ENCODE measurements around the gene NPB. TPM values are rescaled to one million over a fixed set of nuclear protein-coding genes. Genes with fewer than 3 reads are reported as not detected.

Gene NPB
- total and polyA plus RNA-seq, 2 donors (not counting 1 experiment from before 2014, with no cell fraction given): 0.31 to 0.83 TPM

DNA sequence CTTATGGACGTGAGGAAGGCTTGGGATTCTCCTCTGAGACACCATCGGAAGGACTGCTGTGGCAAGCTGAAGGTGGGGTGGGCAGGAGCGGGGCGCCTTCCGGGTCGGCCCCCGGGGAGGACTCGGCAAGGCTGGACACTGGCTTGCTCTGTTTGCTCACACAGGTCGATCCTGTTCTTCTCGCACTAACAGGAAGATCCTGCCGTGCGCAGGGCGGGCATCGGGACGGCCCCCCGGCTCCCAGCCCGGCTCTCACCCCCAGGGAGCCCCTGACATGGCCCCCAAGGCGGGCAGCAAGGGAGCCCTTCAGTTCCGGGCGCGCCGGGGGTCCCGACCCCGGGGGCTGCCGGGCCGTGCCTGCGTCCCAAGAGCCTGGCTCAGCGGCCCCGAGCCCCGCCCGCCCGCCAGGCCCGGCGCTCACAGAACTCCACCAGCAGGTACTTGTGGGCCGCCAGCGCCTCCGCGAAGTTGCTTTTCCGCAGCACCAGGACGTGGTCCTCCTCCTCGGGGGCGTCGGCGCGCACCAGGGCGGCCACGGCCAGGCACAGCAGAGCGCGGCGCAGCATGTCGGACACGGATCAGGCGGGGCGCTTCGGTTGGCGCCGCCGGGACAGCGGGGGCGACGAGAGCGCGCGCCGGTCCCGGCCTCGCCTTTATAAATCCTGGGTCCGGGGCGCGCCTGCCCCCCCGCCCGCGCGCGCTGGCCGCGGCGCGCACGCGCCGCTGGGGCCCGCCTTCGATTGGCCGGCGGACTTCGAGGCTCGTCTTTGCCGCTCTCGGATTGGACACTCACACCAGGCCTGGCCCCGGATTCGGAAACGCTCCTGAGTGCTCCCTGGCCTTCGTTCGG is 41.9 kb upstream of the NPB start, which contains the start of gene P4HB:
P4HB (minus strand) TSS at position 630 of the 850 bp plus-strand sequence; CDS start at position 566, 64 bp downstream.
- TF ChIP-seq, protein P1, sequence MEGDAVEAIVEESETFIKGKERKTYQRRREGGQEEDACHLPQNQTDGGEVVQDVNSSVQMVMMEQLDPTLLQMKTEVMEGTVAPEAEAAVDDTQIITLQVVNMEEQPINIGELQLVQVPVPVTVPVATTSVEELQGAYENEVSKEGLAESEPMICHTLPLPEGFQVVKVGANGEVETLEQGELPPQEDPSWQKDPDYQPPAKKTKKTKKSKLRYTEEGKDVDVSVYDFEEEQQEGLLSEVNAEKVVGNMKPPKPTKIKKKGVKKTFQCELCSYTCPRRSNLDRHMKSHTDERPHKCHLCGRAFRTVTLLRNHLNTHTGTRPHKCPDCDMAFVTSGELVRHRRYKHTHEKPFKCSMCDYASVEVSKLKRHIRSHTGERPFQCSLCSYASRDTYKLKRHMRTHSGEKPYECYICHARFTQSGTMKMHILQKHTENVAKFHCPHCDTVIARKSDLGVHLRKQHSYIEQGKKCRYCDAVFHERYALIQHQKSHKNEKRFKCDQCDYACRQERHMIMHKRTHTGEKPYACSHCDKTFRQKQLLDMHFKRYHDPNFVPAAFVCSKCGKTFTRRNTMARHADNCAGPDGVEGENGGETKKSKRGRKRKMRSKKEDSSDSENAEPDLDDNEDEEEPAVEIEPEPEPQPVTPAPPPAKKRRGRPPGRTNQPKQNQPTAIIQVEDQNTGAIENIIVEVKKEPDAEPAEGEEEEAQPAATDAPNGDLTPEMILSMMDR (conservative IDR thresholded peaks at IDR 0.05 in 1 of 2, IDR thresholded peaks at IDR 0.05 in 1 of 2; ENCODE audit: low read depth in 1 of 2, low read length in 2 of 2): no peak
- TF ChIP-seq EZH2 (IDR thresholded peaks at IDR 0.05; ENCODE audit: low read length, missing control alignments): no peak
- H3K4me3 ChIP-seq (replicated peaks in 1 of 4; ENCODE audit: control extremely low read depth in 1 of 4, insufficient read depth in 1 of 4, low read depth in 3 of 4, low read length in 4 of 4): peak within 1 kb of the TSS; percentile 77 to 100 (median 97)
- H3K4me2 ChIP-seq (ENCODE audit: extremely low read depth, insufficient read depth, low read length): peak within 1 kb of the TSS; percentile 100
- peaks cover 23% of the 10 kb centered on the region for H3K4me1 ChIP-seq (ENCODE audit: control insufficient read depth, extremely low read depth, insufficient read depth, low read length)
- H3K9ac ChIP-seq (ENCODE audit: insufficient read depth, low read length): peak within 1 kb of the TSS; percentile 97
- peaks cover 75% of the 10 kb centered on the region for H3K79me2 ChIP-seq (ENCODE audit: control insufficient read depth, insufficient read depth, low read length)
- peak within 1 kb of the TSS; percentile 87 for H3K27ac ChIP-seq (ENCODE audit: insufficient read depth, low read length)
- no peak within 1 kb of the TSS for H2AFZ ChIP-seq (ENCODE audit: low read length)
- no peaks in the 10 kb centered on the region for H4K20me1 ChIP-seq (ENCODE audit: control insufficient read depth, extremely low read depth, insufficient read depth, low read length)
- no peak for DNase-seq (ENCODE audit: low read depth in 2 of 2)
- no peaks in the 10 kb centered on the region for H3K27me3 ChIP-seq (ENCODE audit: control insufficient read depth, insufficient read depth, low read length)
- H3K9me3 ChIP-seq (ENCODE audit: control insufficient read depth, insufficient read depth, low read depth, low read length): no peaks in the 10 kb centered on the region
- H3K36me3 ChIP-seq (ENCODE audit: control insufficient read depth, insufficient read depth, low read length): peaks cover 28% of the 10 kb centered on the region

DNA sequence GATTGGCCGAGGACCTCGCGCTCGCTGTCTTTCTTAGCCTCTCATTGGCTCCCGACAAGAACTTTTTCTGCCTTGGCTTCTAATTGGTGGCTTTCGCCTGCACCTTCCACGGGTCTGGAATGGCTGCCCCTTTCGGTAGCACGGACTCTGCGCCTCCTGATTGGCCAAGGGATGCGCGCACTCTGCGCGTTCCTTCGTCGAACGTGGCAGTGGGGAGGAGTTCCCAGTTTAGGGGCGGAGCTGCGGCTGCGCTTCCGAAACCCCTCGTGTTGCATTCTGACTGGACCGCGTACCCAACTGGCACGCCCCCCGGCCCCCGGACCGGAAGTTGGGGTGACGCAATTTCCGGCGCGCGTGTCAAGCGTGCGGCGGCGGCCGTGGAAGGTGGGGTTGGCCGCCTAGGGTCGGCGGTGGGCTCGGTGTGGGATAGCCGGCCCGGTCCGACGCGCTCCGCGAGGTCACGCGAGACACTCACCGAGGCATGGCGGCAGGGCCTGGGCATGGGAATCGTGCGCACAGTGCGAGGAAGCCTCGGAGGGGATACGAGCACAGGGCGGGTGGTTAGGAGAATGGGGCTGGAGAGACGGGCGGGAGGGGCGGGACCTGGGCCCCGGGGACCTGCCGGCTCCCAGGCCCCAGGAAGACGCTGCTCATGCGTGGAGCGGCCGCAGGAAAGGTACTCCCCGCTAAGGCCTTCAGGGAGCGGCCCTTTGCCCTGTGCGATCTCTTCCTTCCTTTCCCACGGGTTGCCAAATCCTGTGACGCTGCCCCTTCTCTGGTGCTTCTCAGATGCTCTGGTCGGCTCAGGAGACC is 41.1 kb upstream of the NPB start:
- peaks cover 67% of the 10 kb centered on the region for H3K79me2 ChIP-seq (ENCODE audit: control insufficient read depth, insufficient read depth, low read length)
- H3K36me3 ChIP-seq (ENCODE audit: control insufficient read depth, insufficient read depth, low read length): peaks cover 35% of the 10 kb centered on the region
- peak overlapping the region; percentile 64 for H3K4me2 ChIP-seq (ENCODE audit: extremely low read depth, insufficient read depth, low read length)
- no peak overlapping the region for H2AFZ ChIP-seq (ENCODE audit: low read length)
- DNase-seq (ENCODE audit: low read depth in 2 of 2): peak; percentile 100
- TF ChIP-seq, protein P1 (conservative IDR thresholded peaks at IDR 0.05 in 1 of 2, IDR thresholded peaks at IDR 0.05 in 1 of 2; ENCODE audit: low read depth in 1 of 2, low read length in 2 of 2): peak in 1 of 2 donors; percentile 35
- TF ChIP-seq EZH2 (IDR thresholded peaks at IDR 0.05; ENCODE audit: low read length, missing control alignments): peak; percentile 96
- no peaks in the 10 kb centered on the region for H4K20me1 ChIP-seq (ENCODE audit: control insufficient read depth, extremely low read depth, insufficient read depth, low read length)
- peak overlapping the region; percentile 79 for H3K27ac ChIP-seq (ENCODE audit: insufficient read depth, low read length)
- peaks cover 21% of the 10 kb centered on the region for H3K4me1 ChIP-seq (ENCODE audit: control insufficient read depth, extremely low read depth, insufficient read depth, low read length)
- H3K27me3 ChIP-seq (ENCODE audit: control insufficient read depth, insufficient read depth, low read length): no peaks in the 10 kb centered on the region
- peak overlapping the region; percentile 33 to 74 (median 64) for H3K4me3 ChIP-seq (replicated peaks in 1 of 4; ENCODE audit: control extremely low read depth in 1 of 4, insufficient read depth in 1 of 4, low read depth in 3 of 4, low read length in 4 of 4)
- peak overlapping the region; percentile 94 for H3K9ac ChIP-seq (ENCODE audit: insufficient read depth, low read length)
- no peaks in the 10 kb centered on the region for H3K9me3 ChIP-seq (ENCODE audit: control insufficient read depth, insufficient read depth, low read depth, low read length)

All from fibroblast of lung (primary cell).